Measurements from ENCODE around the gene PDZRN3.

PDZRN3 gene

GRCh38 chr3:73448041-73448440, 176.7 kb downstream of the PDZRN3 start:
- no peak for DNase-seq

DNA sequence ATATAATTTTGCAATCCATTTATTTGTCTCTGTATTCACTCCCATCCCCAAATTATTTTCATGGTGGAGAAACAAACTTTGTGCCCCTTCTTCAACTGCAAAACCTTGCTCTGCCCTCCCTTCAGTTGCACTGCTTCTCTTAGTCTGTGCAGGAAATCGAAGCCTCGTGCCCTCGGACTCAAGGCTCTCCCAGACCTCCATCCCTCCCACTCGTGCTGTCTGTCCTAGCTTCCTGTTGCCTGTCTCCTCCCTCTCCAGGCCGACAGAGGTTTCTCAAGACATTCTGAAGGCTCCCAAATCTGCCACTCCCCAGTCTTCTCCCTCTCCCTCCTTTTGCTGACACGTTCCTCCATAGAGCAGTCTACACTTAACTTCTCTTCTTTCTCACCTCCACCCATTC, 177.6 kb downstream of the PDZRN3 start:
- no peak for DNase-seq

GRCh38 chr3:73446467-73447110, 178.2 kb downstream of the PDZRN3 start:
- DNase-seq: no peak

GRCh38 chr3:73442886-73443285, 181.9 kb downstream of the PDZRN3 start:
- DNase-seq: no peak

DNA sequence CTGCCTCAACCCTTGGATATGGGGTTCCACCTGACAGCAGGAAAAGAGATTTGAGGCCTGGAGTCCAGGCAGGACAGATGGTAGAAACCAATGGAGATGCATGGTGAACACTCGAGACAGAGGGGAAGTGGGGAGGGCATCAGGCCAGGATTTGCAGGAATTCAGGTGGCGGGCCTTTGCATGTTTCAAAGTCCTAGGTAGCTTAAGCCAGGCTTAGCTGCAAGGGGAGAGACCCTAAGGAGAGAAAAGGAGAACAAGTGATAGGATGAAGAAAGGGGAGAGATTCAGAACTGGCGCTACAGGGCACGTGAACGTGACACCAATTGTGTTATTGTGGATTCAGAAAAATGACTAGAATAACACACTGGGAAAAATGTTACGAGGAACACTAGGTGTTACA, 182.6 kb downstream of the PDZRN3 start:
- no peak for DNase-seq

GRCh38 chr3:73437828-73438227, 186.9 kb downstream of the PDZRN3 start:
- no peak for DNase-seq

GRCh38 chr3:73435055-73435454, 189.7 kb downstream of the PDZRN3 start:
- no peak for DNase-seq

DNA sequence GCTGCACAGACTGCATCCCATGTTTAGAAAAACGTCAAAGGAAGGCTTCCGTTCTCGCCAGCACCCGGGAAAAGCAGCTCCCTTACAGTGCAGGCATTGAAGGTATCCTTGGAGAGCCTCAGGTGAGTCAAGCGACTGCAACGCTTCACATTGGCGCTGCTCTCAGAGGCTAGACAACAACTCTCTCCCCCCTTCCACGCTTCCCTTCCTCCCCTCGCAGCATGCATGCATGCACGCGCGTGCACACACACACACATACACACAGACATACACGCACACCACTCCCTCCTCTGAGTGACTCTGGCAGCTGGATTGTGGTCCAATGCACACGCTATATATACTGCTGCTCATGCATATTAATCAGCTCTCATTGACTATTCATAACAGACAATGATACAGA, 191.1 kb downstream of the PDZRN3 start:
- no peak for DNase-seq

DNA sequence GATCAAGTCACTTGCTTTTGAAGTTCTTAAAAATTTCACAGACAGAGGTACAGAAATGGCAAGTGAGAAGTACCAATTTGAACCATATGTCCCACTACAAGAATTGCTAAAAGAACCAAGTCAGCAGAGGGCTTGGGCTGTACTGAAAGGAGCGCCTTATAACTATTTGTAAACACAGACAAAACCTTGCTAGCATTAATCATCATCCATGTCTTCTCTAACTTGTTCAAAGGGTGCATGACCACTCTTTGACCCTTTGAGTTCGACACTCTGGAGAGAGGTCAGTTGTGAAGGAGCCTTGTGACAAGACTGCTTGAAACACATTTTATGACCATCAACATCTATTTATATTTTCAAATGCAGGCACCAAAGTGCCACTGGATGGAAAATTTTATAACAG, 191.7 kb downstream of the PDZRN3 start:
- DNase-seq: no peak

DNA sequence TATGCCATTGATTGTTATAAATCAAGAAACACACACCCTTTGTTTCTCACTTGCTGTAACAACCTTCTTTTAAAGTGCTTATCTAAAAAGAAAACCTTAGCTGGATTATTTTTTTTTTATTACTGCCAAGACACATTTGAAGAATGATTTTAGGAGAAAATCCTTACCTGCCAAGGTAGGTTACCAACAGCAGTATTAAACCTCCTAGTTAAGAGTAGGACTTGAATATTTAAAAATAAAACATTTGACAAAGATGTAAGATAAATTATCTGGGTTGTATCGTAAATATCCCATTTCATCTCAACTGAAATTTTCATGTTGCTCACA, 192.1 kb downstream of the PDZRN3 start:
- DNase-seq: no peak

DNA sequence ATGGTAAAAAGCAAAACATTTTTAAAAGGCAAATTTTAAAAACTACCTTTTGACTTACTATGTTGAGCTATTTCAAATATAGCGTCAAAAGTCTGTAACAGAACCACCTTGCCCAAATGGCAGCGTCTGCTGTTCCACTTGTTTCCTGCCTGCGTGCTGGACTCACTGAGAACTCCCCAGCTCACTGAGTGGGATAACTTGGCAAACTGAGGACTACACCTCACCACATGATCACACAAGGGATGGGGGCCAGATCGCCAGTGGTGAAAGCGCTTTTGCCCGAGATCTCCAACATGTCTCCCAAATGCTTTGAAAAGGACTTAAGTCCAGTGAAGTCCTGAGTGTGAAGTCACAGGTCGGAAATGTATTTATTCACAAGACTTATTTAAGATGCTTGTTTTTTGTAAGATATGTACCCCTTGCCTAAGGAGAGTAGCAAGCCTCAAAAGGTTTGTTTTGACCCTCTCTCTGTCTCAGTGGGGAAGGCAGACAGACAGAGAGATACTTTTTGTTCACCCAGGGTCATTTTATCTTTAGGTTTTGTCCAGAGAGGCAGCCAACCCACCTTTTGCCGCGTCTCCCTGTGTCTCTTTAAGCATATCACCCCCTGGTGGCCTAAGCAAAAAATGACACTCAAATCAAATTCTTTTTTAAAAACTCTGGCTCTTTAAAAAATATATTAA, 192.6 kb downstream of the PDZRN3 start:
- DNase-seq: no peak

- no peak for DNase-seq
Observed at GRCh38 chr3:73431183-73431900, 193.4 kb downstream of the PDZRN3 start.

GRCh38 chr3:73427048-73427706, 197.6 kb downstream of the PDZRN3 start:
- DNase-seq: no peak

GRCh38 chr3:73426606-73427005, 198.1 kb downstream of the PDZRN3 start:
- DNase-seq: no peak

DNA sequence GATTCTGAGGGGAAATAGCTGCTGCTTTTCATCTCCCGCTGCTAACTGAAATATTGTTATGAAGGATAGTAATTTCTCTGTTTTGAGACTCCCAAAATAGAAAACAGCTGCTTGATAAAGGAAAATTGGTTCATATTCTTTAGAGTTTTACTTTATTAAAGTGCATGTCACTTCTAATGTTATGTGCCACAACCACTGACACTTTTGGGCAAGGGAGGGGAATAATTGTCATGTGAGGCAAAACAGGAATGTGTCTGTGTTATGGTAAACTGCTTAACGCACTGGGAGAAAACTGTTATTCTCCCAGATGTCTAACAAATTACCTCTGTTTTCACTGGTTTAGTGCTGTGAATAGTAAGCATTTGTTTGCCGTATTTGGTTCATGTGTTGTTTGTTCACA, 201.6 kb downstream of the PDZRN3 start:
- DNase-seq: no peak

- no peak for DNase-seq
Observed at GRCh38 chr3:73422571-73422970, 202.2 kb downstream of the PDZRN3 start.

- DNase-seq: no peak
Observed at GRCh38 chr3:73419942-73420341, 204.8 kb downstream of the PDZRN3 start.

DNA sequence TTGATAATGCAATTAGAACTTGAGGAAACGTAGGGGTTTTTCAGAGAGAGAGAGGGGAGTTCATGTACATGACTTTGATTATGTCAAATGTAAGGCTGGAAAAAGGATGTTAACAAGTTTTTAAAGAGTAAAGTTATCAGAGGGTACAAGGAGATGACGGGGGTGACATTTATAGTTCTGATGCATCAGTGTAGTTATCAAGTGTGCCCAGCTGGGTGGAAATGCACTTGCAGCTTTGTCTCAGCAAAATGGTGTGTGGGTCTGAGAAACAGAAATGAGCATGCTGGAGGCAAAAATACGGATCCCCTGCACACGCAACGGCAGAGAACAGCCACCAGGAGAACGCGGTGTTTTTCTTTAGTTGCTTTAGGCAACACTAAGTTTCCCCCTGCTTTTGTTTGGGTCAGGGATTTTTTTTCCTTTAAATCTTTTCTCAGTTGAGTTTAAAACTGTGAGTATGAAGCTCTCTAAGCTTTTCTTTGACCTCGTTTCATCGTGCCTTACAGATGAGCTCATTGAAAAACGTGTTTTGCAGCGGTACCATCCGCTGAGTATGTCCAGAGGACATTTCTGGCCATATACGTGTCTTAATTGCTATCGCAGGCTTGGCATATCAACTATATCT, 205.4 kb downstream of the PDZRN3 start:
- no peak for DNase-seq

- no peak for DNase-seq
Observed at GRCh38 chr3:73418681-73419080, 206.1 kb downstream of the PDZRN3 start.

DNA sequence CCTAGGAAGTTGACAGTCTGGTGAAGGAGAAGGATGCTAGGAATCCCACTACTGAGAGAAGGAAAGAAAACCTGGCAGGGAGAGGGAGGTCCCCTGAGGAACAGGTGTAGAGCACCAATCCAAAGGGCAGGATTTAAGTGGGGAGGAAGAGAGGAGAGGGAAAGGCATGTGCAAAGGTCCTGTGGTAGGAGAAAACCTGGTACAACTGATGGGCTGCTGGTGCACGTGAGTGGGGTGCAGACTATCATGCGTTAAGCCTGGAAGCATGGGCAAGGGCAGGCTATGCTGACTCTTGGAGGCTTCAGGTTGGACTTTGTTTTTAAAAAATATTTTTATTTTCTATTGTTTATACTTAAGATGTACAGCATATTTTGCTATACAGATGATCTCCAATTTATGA, 209.6 kb downstream of the PDZRN3 start:
- no peak for DNase-seq

DNA sequence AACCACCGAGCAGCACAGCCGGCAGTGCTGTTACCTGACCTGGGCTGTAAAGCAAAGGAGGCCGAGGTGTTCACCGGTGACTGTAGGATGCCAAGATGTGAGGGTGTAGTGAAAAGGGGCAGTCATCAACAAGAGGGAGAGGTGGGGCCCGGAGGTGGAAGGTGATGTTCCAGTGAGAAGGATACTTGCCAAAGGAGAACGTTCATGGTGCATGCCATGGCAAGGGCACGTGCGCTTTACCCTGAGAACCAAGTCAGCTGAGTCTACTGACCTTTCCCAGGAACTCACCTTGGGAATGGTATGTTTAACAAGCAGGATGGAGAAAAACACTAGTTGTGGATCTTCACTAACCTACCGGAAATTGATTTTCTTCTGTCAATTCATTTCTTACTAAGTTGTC, 211.1 kb downstream of the PDZRN3 start:
- DNase-seq: no peak

DNA sequence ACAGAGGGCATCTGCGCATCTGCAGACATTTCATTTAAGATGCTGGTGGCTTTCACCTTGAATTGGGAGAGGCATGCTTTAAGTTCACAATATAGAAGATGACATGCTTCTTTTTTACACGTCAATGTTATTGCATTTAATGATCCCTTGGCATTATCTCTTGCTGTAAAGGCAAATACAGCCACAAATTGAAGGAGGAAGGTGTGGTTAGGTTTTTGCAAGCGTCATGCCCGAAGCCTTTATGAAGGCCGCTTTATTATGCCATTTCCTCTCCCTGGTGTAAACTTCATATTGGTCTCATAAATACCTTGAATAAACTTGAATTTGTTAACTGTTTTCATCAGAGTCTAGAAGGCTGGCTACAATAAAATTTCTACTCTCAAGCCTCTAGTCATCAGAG, 212.7 kb downstream of the PDZRN3 start:
- no peak for DNase-seq

GRCh38 chr3:73411545-73411944, 213.2 kb downstream of the PDZRN3 start:
- DNase-seq: no peak

Measured in activated CD4-positive, alpha-beta T cell treated with anti-CD3 and anti-CD28 coated beads for 1 hour (primary cell).